ENCODE data around the gene ZC3H13. TPM values are rescaled to one million over a fixed set of nuclear protein-coding genes. Genes with fewer than 3 reads are reported as not detected.

Gene ZC3H13
- total and polyA plus RNA-seq, 2 of the 8 experiments (the other 6 are each of a cell fraction or from before 2014, with no cell fraction given) = 5.1 to 57.8 TPM

DNA sequence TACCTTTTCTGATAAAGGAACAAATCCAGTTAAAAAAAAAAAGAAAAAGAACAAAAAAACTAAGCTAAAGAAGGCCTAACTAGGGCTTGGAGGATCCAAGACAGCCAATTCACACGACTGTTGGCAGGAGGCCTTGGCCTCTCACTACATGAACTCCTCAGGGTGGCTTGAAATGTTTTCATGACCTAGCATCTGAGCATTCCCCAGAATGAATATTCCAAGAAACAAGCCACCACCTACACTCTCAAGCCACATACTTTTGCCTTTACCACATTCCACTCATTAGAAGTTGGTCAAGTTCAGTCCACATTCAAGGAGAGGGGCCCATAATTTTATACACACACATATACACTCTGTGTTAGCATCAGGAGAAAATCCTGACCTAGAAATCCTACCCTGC is 103.4 kb downstream of the ZC3H13 start (continued):
- TF ChIP-seq, protein P1, sequence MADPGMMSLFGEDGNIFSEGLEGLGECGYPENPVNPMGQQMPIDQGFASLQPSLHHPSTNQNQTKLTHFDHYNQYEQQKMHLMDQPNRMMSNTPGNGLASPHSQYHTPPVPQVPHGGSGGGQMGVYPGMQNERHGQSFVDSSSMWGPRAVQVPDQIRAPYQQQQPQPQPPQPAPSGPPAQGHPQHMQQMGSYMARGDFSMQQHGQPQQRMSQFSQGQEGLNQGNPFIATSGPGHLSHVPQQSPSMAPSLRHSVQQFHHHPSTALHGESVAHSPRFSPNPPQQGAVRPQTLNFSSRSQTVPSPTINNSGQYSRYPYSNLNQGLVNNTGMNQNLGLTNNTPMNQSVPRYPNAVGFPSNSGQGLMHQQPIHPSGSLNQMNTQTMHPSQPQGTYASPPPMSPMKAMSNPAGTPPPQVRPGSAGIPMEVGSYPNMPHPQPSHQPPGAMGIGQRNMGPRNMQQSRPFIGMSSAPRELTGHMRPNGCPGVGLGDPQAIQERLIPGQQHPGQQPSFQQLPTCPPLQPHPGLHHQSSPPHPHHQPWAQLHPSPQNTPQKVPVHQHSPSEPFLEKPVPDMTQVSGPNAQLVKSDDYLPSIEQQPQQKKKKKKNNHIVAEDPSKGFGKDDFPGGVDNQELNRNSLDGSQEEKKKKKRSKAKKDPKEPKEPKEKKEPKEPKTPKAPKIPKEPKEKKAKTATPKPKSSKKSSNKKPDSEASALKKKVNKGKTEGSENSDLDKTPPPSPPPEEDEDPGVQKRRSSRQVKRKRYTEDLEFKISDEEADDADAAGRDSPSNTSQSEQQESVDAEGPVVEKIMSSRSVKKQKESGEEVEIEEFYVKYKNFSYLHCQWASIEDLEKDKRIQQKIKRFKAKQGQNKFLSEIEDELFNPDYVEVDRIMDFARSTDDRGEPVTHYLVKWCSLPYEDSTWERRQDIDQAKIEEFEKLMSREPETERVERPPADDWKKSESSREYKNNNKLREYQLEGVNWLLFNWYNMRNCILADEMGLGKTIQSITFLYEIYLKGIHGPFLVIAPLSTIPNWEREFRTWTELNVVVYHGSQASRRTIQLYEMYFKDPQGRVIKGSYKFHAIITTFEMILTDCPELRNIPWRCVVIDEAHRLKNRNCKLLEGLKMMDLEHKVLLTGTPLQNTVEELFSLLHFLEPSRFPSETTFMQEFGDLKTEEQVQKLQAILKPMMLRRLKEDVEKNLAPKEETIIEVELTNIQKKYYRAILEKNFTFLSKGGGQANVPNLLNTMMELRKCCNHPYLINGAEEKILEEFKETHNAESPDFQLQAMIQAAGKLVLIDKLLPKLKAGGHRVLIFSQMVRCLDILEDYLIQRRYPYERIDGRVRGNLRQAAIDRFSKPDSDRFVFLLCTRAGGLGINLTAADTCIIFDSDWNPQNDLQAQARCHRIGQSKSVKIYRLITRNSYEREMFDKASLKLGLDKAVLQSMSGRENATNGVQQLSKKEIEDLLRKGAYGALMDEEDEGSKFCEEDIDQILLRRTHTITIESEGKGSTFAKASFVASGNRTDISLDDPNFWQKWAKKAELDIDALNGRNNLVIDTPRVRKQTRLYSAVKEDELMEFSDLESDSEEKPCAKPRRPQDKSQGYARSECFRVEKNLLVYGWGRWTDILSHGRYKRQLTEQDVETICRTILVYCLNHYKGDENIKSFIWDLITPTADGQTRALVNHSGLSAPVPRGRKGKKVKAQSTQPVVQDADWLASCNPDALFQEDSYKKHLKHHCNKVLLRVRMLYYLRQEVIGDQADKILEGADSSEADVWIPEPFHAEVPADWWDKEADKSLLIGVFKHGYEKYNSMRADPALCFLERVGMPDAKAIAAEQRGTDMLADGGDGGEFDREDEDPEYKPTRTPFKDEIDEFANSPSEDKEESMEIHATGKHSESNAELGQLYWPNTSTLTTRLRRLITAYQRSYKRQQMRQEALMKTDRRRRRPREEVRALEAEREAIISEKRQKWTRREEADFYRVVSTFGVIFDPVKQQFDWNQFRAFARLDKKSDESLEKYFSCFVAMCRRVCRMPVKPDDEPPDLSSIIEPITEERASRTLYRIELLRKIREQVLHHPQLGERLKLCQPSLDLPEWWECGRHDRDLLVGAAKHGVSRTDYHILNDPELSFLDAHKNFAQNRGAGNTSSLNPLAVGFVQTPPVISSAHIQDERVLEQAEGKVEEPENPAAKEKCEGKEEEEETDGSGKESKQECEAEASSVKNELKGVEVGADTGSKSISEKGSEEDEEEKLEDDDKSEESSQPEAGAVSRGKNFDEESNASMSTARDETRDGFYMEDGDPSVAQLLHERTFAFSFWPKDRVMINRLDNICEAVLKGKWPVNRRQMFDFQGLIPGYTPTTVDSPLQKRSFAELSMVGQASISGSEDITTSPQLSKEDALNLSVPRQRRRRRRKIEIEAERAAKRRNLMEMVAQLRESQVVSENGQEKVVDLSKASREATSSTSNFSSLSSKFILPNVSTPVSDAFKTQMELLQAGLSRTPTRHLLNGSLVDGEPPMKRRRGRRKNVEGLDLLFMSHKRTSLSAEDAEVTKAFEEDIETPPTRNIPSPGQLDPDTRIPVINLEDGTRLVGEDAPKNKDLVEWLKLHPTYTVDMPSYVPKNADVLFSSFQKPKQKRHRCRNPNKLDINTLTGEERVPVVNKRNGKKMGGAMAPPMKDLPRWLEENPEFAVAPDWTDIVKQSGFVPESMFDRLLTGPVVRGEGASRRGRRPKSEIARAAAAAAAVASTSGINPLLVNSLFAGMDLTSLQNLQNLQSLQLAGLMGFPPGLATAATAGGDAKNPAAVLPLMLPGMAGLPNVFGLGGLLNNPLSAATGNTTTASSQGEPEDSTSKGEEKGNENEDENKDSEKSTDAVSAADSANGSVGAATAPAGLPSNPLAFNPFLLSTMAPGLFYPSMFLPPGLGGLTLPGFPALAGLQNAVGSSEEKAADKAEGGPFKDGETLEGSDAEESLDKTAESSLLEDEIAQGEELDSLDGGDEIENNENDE (IDR thresholded peaks at IDR 0.05; ENCODE audit: insufficient replicate concordance, low read length) = no peak
- no peak for TF ChIP-seq BCL11A (IDR thresholded peaks at IDR 0.05; ENCODE audit: low read depth in 2 of 2, low read length in 2 of 2)
- no peak for TF ChIP-seq CHD1 (IDR thresholded peaks at IDR 0.05; ENCODE audit: low read depth, low read length)
- TF ChIP-seq CTBP2 (IDR thresholded peaks at IDR 0.05; ENCODE audit: borderline replicate concordance, insufficient read depth, insufficient read length, low read length) = no peak
- TF ChIP-seq GTF2F1 (IDR thresholded peaks at IDR 0.05; ENCODE audit: borderline replicate concordance, low read depth, low read length) = no peak
- no peak for TF ChIP-seq TAF7 (optimal IDR thresholded peaks at IDR 0.05; ENCODE audit: borderline replicate concordance, low read depth, low read length)

All from H1 (cell line).